H9 (cell line): Measurements from ENCODE around the gene PPP1R1B. TPM values are rescaled to one million over a fixed set of nuclear protein-coding genes. Genes with fewer than 3 reads are reported as not detected.

Source experiments
- DNase-seq: peaks from one replicate; pipeline ENCODE4 v3.0.0-alpha.2; 2017
- H2AFZ ChIP-seq: one replicate; pipeline ENCODE4 v1.6.1; 2013; ENCODE audit warnings: mild to moderate bottlenecking, low read length, control low read depth, moderate library complexity
- H2AK5ac ChIP-seq: 2 replicates; pipeline ENCODE4 v1.6.1; 2013; ENCODE audit warnings: low read length, control low read depth, mixed read lengths; ENCODE audit not compliant: insufficient read length
- H2BK120ac ChIP-seq: one replicate; pipeline ENCODE4 v1.6.1; 2013; ENCODE audit warnings: low read depth, mild to moderate bottlenecking, low read length, control low read depth, inconsistent platforms; ENCODE audit not compliant: poor library complexity, severe bottlenecking
- H2BK12ac ChIP-seq: 2 replicates; pipeline ENCODE4 v1.6.1; 2013; ENCODE audit warnings: low read length, control low read depth, mixed read lengths, low read depth; ENCODE audit not compliant: insufficient read length
- H2BK15ac ChIP-seq: 2 replicates; pipeline ENCODE4 v1.6.1; 2013; ENCODE audit warnings: low read depth, low read length, control low read depth
- H2BK20ac ChIP-seq: one replicate; pipeline ENCODE4 v1.6.1; 2013; ENCODE audit warnings: low read depth, mild to moderate bottlenecking, low read length, control low read depth, inconsistent platforms; ENCODE audit not compliant: poor library complexity, severe bottlenecking
- H2BK5ac ChIP-seq: 2 replicates; pipeline ENCODE4 v1.6.1; 2013; ENCODE audit warnings: low read length, control low read depth, mixed read lengths; ENCODE audit not compliant: insufficient read length
- H3K14ac ChIP-seq: 2 replicates; pipeline ENCODE4 v1.6.1; 2013; ENCODE audit warnings: low read length, control low read depth; ENCODE audit not compliant: insufficient read depth
- H3K18ac ChIP-seq: 2 replicates; pipeline ENCODE4 v1.6.1; 2013; ENCODE audit warnings: low read depth, mild to moderate bottlenecking, mixed read lengths, low read length, control low read depth; ENCODE audit not compliant: insufficient read length
- H3K23ac ChIP-seq: 2 replicates; pipeline ENCODE4 v1.6.1; 2013; ENCODE audit warnings: low read length, control low read depth, mixed read lengths, low read depth; ENCODE audit not compliant: insufficient read length
- H3K23me2 ChIP-seq: 2 replicates; pipeline ENCODE4 v1.6.1; 2013; ENCODE audit warnings: low read depth, mild to moderate bottlenecking, mixed read lengths, low read length, control low read depth; ENCODE audit not compliant: insufficient read length, poor library complexity, severe bottlenecking
- H3K27ac ChIP-seq: 2 replicates; pipeline ENCODE4 v1.5.1; 2013; ENCODE audit warnings: low read length, control low read depth, mixed read lengths, low read depth; ENCODE audit not compliant: insufficient read length
- H3K27me3 ChIP-seq: 2 replicates; pipeline ENCODE4 v1.6.1; 2013; ENCODE audit warnings: low read length, control low read depth, inconsistent platforms; ENCODE audit not compliant: insufficient read depth
- H3K4ac ChIP-seq: 2 replicates; pipeline ENCODE4 v1.6.1; 2013; ENCODE audit warnings: low read depth, mild to moderate bottlenecking, control low read depth, inconsistent platforms, low read length, moderate library complexity
- H3K4me1 ChIP-seq: 2 replicates; pipeline ENCODE4 v1.6.1; 2013; ENCODE audit warnings: low read length, control low read depth, inconsistent platforms; ENCODE audit not compliant: insufficient read depth
- H3K4me2 ChIP-seq: 2 replicates; pipeline ENCODE4 v1.6.1; 2013; ENCODE audit warnings: low read length, control low read depth, mixed read lengths; ENCODE audit not compliant: insufficient read length, insufficient read depth
- H3K56ac ChIP-seq: 2 replicates; pipeline ENCODE4 v1.6.1; 2013; ENCODE audit warnings: low read depth, mild to moderate bottlenecking, mixed read lengths, low read length, control low read depth; ENCODE audit not compliant: insufficient read length
- H3K79me1 ChIP-seq: 2 replicates; pipeline ENCODE4 v1.6.1; 2013; ENCODE audit warnings: low read depth, mild to moderate bottlenecking, moderate library complexity, low read length, control low read depth, inconsistent platforms; ENCODE audit not compliant: insufficient read depth, poor library complexity, severe bottlenecking
- H3K79me2 ChIP-seq: 2 replicates; pipeline ENCODE4 v1.6.1; 2013; ENCODE audit warnings: low read length, control low read depth, inconsistent platforms; ENCODE audit not compliant: insufficient read depth
- H3K9ac ChIP-seq: 2 replicates; pipeline ENCODE4 v1.6.1; 2013; ENCODE audit warnings: low read length, control low read depth, mixed read lengths; ENCODE audit not compliant: insufficient read length; ENCODE audit errors: extremely low read depth
- H3K9me3 ChIP-seq: one replicate; pipeline ENCODE4 v1.6.1; 2013; ENCODE audit warnings: low read depth, low read length, inconsistent platforms; ENCODE audit not compliant: control insufficient read depth
- H3T11ph ChIP-seq: one replicate; pipeline ENCODE4 v1.6.1; 2013; ENCODE audit warnings: mild to moderate bottlenecking, low read length, control low read depth, inconsistent platforms
- H4K20me1 ChIP-seq: one replicate; pipeline ENCODE4 v1.6.1; 2013; ENCODE audit not compliant: control insufficient read depth, insufficient read length, insufficient read depth
- H4K5ac ChIP-seq: 2 replicates; pipeline ENCODE4 v1.6.1; 2013; ENCODE audit warnings: low read depth, mild to moderate bottlenecking, mixed read lengths, low read length, control low read depth; ENCODE audit not compliant: insufficient read length
- H4K8ac ChIP-seq: replicated peaks from 2 replicates; pipeline ENCODE4 v1.6.1; 2013; ENCODE audit warnings: low read length, control low read depth, mixed read lengths, low read depth; ENCODE audit not compliant: insufficient read length
- H4K91ac ChIP-seq: 2 replicates; pipeline ENCODE4 v1.6.1; 2013; ENCODE audit warnings: low read depth, mild to moderate bottlenecking, moderate library complexity, mixed read lengths, low read length, control low read depth; ENCODE audit not compliant: insufficient read length
- H3K27ac Mint-ChIP-seq, 3 experiments: 2 replicates in 2 of 3; 3 replicates in 1 of 3; pipeline ENCODE4 v1.8.0; 2020 to 2021; ENCODE audit warnings: mixed read lengths in 3 of 3, mild to moderate bottlenecking in 1 of 3, moderate library complexity in 1 of 3
- H3K27me3 Mint-ChIP-seq: 2 replicates; pipeline ENCODE4 v1.8.0; 2021; ENCODE audit warnings: low read depth, mild to moderate bottlenecking, moderate library complexity, mixed read lengths
- H3K36me3 Mint-ChIP-seq, 3 experiments: 2 replicates in 2 of 3; 3 replicates in 1 of 3; pipeline ENCODE4 v1.8.0; 2020 to 2021; ENCODE audit warnings: low read depth in 3 of 3, mixed read lengths in 3 of 3; ENCODE audit not compliant: insufficient read depth in 1 of 3
- H3K4me1 Mint-ChIP-seq, 2 experiments: 2 replicates each; pipeline ENCODE4 v1.8.0; 2020; ENCODE audit warnings: mixed read lengths in 2 of 2
- H3K4me3 Mint-ChIP-seq, 2 experiments: 2 replicates in 1 of 2; 3 replicates in 1 of 2; pipeline ENCODE4 v1.8.0; 2020 to 2021; ENCODE audit warnings: mild to moderate bottlenecking in 2 of 2, mixed read lengths in 2 of 2, moderate library complexity in 1 of 2
- H3K9me3 Mint-ChIP-seq, 2 experiments: 2 replicates in 1 of 2; 3 replicates in 1 of 2; pipeline ENCODE4 v1.8.0; 2020; ENCODE audit warnings: mild to moderate bottlenecking in 2 of 2, mixed read lengths in 2 of 2, moderate library complexity in 1 of 2
- WGBS: extraction: QIAGEN DNeasy Blood & Tissue Kit; methylation state at CpG from one replicate; pipeline ENCODE4 v1.1.7; 2013; ENCODE audit warnings: missing lambda C conversion rate, low lambda C conversion rate, mixed read lengths; ENCODE audit not compliant: insufficient read length; ENCODE audit errors: extremely low coverage; 5-methylcytosine and 5-hydroxymethylcytosine counted together
- total RNA-seq: library from RNA; stranded (reverse); gene quantifications from 2 replicates; pipeline ENCODE4 v1.2.1, GENCODE V29; 2021
- TF ChIP-seq, protein P1 (sequence below): fragments of 200-600 bp; sonication (generic); conservative IDR thresholded peaks from 3 replicates; pipeline ENCODE4 v1.8.0; 2021; ENCODE audit warnings: antibody characterized with exemption, mild to moderate bottlenecking

PPP1R1B gene
- total RNA-seq, 1 experiment from 2014 or later: 15.5 TPM

DNA sequence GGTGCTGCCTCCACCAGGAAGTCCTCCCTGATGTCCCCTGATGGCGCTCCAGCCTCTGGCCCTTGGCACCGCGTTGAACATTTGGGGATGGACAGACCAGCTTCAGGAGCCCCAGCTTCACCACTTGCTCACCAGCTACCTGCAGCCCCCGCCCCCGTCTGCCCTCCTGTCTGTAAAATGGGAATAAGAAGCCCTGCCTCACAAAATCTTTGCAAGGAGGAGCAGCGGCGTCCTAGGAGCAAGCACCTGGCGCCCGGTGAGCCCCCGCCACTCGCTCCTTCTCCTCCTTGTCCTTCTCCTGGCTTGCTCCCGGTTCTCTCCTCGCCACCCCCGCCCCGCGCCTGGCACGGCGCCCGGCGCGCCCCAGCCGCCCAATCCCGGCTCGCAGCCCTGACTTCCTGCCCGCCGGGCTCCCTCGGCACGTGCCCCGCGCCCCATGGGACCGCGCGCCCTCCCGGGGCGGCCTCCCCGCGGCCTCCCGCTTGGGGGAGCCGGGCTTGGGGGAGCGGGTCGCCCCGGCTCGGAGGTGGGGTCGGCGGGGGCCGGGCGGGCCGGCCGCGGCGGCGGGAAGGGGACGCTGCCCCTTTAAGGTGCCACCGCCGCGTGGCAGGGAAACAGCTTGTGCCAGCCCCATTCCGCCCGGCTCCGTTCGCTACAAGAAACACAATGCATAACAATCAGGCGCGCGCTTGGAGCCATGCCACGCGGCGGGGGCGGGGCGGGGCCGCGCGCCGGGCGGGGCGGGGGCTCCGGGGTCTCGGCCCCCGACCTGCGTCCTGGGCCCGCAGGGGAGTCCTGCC is 9.1 kb upstream of the PPP1R1B start:
- Histone ChIP-seq H3K23me2 (peaks cover 2% of the 10 kb centered on the region), H4K91ac (no peak overlapping the region), H3K4me2 (peak overlapping the region; percentile 75), H2BK15ac (no peak overlapping the region), H3K27me3 (peaks cover 19% of the 10 kb centered on the region; the same call in 1 of the 2 replicates), H3K9me3 (no peaks in the 10 kb centered on the region), H3K79me1 (no peaks in the 10 kb centered on the region), H3K23ac (no peak overlapping the region), H3K9ac (no peak overlapping the region), H3K18ac (no peak overlapping the region), H3K4ac (no peak overlapping the region), H2BK5ac (no peak overlapping the region), H3K56ac (no peak overlapping the region), H2AK5ac (no peak overlapping the region), H2BK120ac (no peak overlapping the region), H3K4me1 (no peaks in the 10 kb centered on the region), H2AFZ (no peak overlapping the region), H2BK12ac (no peak overlapping the region), H4K5ac (no peak overlapping the region), H4K20me1 (no peaks in the 10 kb centered on the region), H3T11ph (no peak overlapping the region), H4K8ac (no peak overlapping the region), H3K14ac (no peak overlapping the region), H3K79me2 (no peaks in the 10 kb centered on the region), H3K27ac (no peak overlapping the region), H2BK20ac (no peak overlapping the region)
- Mint-ChIP-seq H3K4me3 (peak overlapping the region; percentile 61 to 82), H3K4me1 (peaks cover 9 to 20% of the 10 kb centered on the region in 2 experiments), H3K27me3 (peaks cover 97% of the 10 kb centered on the region), H3K27ac (no peak overlapping the region), H3K9me3 (no peaks in the 10 kb centered on the region; a peak in 1 of 5 replicates), H3K36me3 (no peaks in the 10 kb centered on the region)
- no peak for DNase-seq
- TF ChIP-seq, protein P1, sequence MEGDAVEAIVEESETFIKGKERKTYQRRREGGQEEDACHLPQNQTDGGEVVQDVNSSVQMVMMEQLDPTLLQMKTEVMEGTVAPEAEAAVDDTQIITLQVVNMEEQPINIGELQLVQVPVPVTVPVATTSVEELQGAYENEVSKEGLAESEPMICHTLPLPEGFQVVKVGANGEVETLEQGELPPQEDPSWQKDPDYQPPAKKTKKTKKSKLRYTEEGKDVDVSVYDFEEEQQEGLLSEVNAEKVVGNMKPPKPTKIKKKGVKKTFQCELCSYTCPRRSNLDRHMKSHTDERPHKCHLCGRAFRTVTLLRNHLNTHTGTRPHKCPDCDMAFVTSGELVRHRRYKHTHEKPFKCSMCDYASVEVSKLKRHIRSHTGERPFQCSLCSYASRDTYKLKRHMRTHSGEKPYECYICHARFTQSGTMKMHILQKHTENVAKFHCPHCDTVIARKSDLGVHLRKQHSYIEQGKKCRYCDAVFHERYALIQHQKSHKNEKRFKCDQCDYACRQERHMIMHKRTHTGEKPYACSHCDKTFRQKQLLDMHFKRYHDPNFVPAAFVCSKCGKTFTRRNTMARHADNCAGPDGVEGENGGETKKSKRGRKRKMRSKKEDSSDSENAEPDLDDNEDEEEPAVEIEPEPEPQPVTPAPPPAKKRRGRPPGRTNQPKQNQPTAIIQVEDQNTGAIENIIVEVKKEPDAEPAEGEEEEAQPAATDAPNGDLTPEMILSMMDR: no peak
- no CpG with 5 or more reads among the region's 79 CpGs for WGBS
